ENCODE measurements around the gene MAPK4.
"Not testable (repeated sequence)": the region's sequence is repeated elsewhere in the genome, so short reads cannot be mapped to it uniquely, and the experiment has no call there.

Gene MAPK4

GRCh38 chr18:50675043-50675442, 115.2 kb downstream of the MAPK4 start:
- FAIRE-seq (no peak), DNase-seq (ENCODE audit: insufficient read length, low spot score) (no peak)

GRCh38 chr18:50678651-50679050, 118.8 kb downstream of the MAPK4 start:
- DNase-seq (ENCODE audit: insufficient read length, low spot score): no peak
- no peak for FAIRE-seq

- DNase-seq (ENCODE audit: insufficient read length, low spot score): no peak
- FAIRE-seq: no peak
Observed at GRCh38 chr18:50679056-50679455, 119.2 kb downstream of the MAPK4 start.

- FAIRE-seq (no peak), DNase-seq (ENCODE audit: insufficient read length, low spot score) (no peak)
Observed at GRCh38 chr18:50679656-50680055, 119.8 kb downstream of the MAPK4 start.

GRCh38 chr18:50680966-50681365, 121.1 kb downstream of the MAPK4 start:
- FAIRE-seq (no peak), DNase-seq (ENCODE audit: insufficient read length, low spot score) (no peak)

- FAIRE-seq: no peak
- DNase-seq (ENCODE audit: insufficient read length, low spot score): no peak
Observed at GRCh38 chr18:50682852-50683251, 123.0 kb downstream of the MAPK4 start.

GRCh38 chr18:50686409-50686808, 126.5 kb downstream of the MAPK4 start:
- no peak for FAIRE-seq

GRCh38 chr18:50687491-50687890, 127.6 kb downstream of the MAPK4 start:
- DNase-seq (ENCODE audit: insufficient read length, low spot score) (no peak), FAIRE-seq (no peak)

More at GRCh38 chr18:50686409-50686808, 126.5 kb downstream of the MAPK4 start:
- DNase-seq (ENCODE audit: insufficient read length, low spot score): no peak

GRCh38 chr18:50689578-50689977, 129.7 kb downstream of the MAPK4 start:
- no peak for FAIRE-seq

GRCh38 chr18:50694147-50694546, 134.3 kb downstream of the MAPK4 start:
- FAIRE-seq: no peak

More at GRCh38 chr18:50689578-50689977, 129.7 kb downstream of the MAPK4 start:
- DNase-seq (ENCODE audit: insufficient read length, low spot score): no peak

GRCh38 chr18:50695431-50696176, 135.7 kb downstream of the MAPK4 start:
- DNase-seq (ENCODE audit: insufficient read length, low spot score): no peak
- FAIRE-seq: no peak

More at GRCh38 chr18:50694147-50694546, 134.3 kb downstream of the MAPK4 start:
- DNase-seq (ENCODE audit: insufficient read length, low spot score): no peak

GRCh38 chr18:50696436-50696835, 136.5 kb downstream of the MAPK4 start:
- DNase-seq (ENCODE audit: insufficient read length, low spot score) (no peak), FAIRE-seq (no peak)

- DNase-seq (ENCODE audit: insufficient read length, low spot score): no peak
Observed at GRCh38 chr18:50696929-50697328, 137.0 kb downstream of the MAPK4 start.

GRCh38 chr18:50697509-50697908, 137.6 kb downstream of the MAPK4 start:
- no peak for FAIRE-seq

More at GRCh38 chr18:50696929-50697328, 137.0 kb downstream of the MAPK4 start:
- no peak for FAIRE-seq

GRCh38 chr18:50700245-50701165, 140.6 kb downstream of the MAPK4 start:
- DNase-seq (ENCODE audit: insufficient read length, low spot score) (no peak), FAIRE-seq (no peak)

More at GRCh38 chr18:50697509-50697908, 137.6 kb downstream of the MAPK4 start:
- DNase-seq (ENCODE audit: insufficient read length, low spot score): no peak

- FAIRE-seq: no peak
- DNase-seq (ENCODE audit: insufficient read length, low spot score): no peak
Observed at GRCh38 chr18:50704357-50704940, 144.6 kb downstream of the MAPK4 start.

GRCh38 chr18:50706199-50706598, 146.3 kb downstream of the MAPK4 start:
- FAIRE-seq (no peak), DNase-seq (ENCODE audit: insufficient read length, low spot score) (no peak)

- no peak for FAIRE-seq
- no peak for DNase-seq (ENCODE audit: insufficient read length, low spot score)
Observed at GRCh38 chr18:50706651-50707050, 146.8 kb downstream of the MAPK4 start.

GRCh38 chr18:50707297-50707696, 147.4 kb downstream of the MAPK4 start:
- not testable (repeated sequence) for FAIRE-seq; DNase-seq (ENCODE audit: insufficient read length, low spot score)

GRCh38 chr18:50707855-50708469, 148.1 kb downstream of the MAPK4 start:
- DNase-seq (ENCODE audit: insufficient read length, low spot score): no peak
- FAIRE-seq: no peak

- FAIRE-seq (no peak), DNase-seq (ENCODE audit: insufficient read length, low spot score) (no peak)
Observed at GRCh38 chr18:50709193-50709592, 149.3 kb downstream of the MAPK4 start.
